ENCODE results near the gene ZC3H12D. TPM values are rescaled to one million over a fixed set of nuclear protein-coding genes. Genes with fewer than 3 reads are reported as not detected.
"Not testable (repeated sequence)": the region's sequence is repeated elsewhere in the genome, so short reads cannot be mapped to it uniquely, and the experiment has no call there.

The ZC3H12D gene
- total RNA-seq, 2 donors from 2014 or later = 2.1 to 16.0 TPM

DNA sequence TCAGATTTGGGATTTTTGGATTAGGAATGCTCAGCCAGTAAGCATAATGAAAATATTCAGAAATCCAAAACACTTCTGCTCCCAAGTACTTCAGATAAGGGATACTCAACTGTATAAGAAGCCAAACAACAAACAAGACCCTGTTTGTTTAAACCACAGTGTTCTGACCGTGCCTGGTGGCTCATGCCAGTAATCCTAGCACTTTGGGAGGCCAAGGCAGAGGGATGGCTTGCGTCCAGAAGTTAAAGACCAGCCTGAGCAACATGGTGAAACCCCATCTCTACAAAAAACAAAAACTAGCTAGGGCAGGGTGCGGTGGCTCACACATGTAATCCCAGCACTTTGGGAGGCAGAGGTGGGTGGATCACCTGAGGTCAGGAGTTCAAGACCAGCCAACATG, 24.6 kb downstream of the ZC3H12D start:
- DNase-seq (ENCODE audit: low spot score); H3K4me3 Mint-ChIP-seq; ATAC-seq; H3K27me3 Mint-ChIP-seq; H3K4me1 Mint-ChIP-seq (ENCODE audit: low read depth in 2 of 2); H3K9me3 Mint-ChIP-seq; H3K27ac Mint-ChIP-seq; H3K36me3 Mint-ChIP-seq: not testable (repeated sequence)

DNA sequence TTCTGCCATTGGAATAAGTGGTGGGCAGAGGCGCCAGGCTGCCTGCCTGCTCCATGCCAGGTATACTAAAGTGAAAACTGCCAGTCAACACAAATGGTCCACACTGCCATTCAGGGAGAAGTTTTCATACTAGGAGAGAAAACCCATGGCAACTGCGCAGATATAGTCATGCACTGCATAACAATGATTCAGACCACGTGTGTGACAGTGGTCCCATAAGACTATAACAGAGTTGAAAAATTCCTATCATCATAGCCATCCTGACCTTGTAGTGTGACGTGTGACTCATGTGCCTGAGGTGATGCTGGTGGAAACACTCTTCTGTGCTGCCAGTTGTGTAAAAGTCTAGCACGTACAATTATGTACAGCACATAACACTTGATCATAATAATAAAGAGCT, 25.1 kb downstream of the ZC3H12D start:
- Mint-ChIP-seq H3K4me1 (ENCODE audit: low read depth in 2 of 2) (no peaks in the 10 kb centered on the region), H3K4me3 (no peak overlapping the region), H3K36me3 (no peaks in the 10 kb centered on the region), H3K27me3 (peaks cover 0 to 9% of the 10 kb centered on the region in 2 donors), H3K9me3 (no peaks in the 10 kb centered on the region), H3K27ac (no peak overlapping the region)
- ATAC-seq (no peak), DNase-seq (ENCODE audit: low spot score) (no peak)

DNA sequence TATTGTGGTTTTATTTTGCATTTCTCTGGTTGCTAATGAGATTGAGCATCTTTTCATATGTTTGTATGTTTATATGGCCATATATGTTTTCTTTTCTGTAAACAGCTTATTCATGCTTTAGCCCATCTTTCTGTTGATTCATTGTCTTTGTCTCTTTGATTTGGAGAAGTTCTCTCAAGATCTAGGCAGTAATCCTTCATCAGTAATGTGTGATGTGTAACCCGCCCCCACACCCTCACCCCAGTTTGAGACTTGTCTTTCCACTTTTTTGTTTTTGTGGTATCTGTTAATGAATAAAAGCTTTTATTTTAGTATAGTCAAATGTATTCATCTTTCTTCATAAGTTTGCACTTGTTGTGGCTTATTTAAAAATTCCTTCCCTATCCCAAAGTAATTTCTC, 26.0 kb downstream of the ZC3H12D start:
- DNase-seq (ENCODE audit: low spot score) (no peak), ATAC-seq (no peak)
- Mint-ChIP-seq H3K27me3 (peaks cover 0 to 9% of the 10 kb centered on the region in 2 donors), H3K4me1 (ENCODE audit: low read depth in 2 of 2) (no peaks in the 10 kb centered on the region), H3K27ac (no peak overlapping the region), H3K4me3 (no peak overlapping the region), H3K36me3 (no peaks in the 10 kb centered on the region), H3K9me3 (no peaks in the 10 kb centered on the region)

DNA sequence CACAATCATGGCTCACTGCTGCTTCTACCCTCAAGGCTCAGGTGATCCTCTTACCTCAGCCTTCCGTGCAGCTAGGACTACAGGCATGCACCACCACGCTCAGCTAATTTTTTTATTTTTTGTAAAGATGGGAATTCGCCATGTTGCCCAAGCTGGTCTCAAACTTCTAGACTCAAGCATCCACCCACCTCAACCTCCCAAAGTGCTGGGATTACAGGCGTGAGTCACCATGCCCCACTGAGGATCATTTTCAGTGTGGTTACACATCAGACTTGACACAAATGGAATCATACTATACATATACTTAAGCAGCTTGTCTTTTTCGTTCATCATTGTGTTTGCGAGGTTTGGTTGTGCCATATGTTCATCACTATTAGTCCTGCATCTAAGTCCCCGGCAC, 26.6 kb downstream of the ZC3H12D start:
- H3K27ac Mint-ChIP-seq = no peak overlapping the region
- no peaks in the 10 kb centered on the region for H3K36me3 Mint-ChIP-seq
- no peaks in the 10 kb centered on the region for H3K9me3 Mint-ChIP-seq
- no peak overlapping the region for H3K4me3 Mint-ChIP-seq
- no peaks in the 10 kb centered on the region for H3K4me1 Mint-ChIP-seq (ENCODE audit: low read depth in 2 of 2)
- ATAC-seq (no peak), DNase-seq (ENCODE audit: low spot score) (no peak)
- H3K27me3 Mint-ChIP-seq = peaks cover 0 to 9% of the 10 kb centered on the region in 2 donors

DNA sequence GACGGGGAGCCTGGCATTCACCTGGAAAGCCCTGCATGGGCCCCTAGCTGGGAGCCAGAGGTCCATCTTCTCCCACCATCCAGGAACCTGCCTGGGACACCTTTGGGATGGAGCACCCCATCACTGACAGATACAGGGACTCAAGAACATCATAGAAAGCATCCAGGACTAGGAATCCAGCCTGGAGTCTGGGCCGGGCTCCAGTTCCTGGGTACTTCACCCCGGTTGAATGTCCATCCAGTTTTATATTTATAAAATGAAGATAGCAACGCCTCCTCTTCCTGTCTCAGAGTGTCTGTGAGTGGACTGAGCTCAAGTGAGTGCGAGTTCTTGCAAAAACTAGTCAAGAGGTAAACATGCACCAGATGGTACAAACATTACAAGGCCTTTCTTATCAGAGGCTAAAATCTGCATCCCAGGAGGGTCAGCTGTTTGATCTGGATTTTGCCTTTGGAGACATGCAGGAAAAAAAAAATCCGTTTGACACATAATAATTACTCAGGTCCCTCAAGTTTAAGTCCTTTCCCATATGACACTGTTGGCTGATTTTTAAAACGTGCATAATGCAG, 27.4 kb downstream of the ZC3H12D start:
- Mint-ChIP-seq H3K27me3 (peaks cover 0 to 9% of the 10 kb centered on the region in 2 donors), H3K36me3 (no peaks in the 10 kb centered on the region)

DNA sequence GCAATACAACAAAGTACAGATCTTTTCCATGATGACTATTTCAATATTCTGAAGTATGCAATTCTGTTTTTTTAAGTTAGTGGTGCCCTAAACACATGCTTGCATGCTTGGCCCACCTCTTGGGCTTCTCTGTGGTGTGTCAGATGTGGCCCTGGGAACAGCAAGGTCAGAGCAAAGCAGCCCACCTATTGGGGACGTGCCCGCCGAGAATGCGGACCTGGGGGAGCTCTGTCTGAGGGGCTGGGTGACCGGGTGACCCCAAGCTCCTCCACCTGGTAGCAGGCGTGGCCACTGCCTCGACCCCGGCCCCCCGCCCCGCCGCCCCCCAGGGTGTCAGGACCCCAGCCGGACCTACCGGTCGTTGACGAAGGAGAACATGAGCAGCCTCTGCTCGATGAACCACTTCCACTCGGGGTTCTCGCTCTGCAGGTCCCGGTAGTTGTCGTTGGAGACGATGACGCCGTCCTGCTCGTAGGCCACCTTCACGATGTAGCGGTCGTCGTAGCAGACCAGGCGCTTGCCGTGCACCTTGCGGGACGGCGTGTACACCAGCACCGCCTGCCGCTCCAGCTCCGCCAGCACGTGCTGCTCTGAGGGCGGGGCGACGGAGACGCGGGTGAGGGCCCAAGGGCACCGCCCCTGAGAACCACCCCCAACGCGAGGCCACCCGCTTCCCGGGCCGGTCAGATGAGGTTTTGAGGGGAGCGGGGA, 28.3 kb downstream of the ZC3H12D start:
- Mint-ChIP-seq H3K27ac (no peak overlapping the region), H3K36me3 (no peaks in the 10 kb centered on the region), H3K4me1 (ENCODE audit: low read depth in 2 of 2) (no peaks in the 10 kb centered on the region), H3K9me3 (no peaks in the 10 kb centered on the region), H3K4me3 (no peak overlapping the region), H3K27me3 (peaks cover 0 to 9% of the 10 kb centered on the region in 2 donors)
- DNase-seq (ENCODE audit: low spot score) = no peak
- ATAC-seq = no peak

More for the DNA sequence above, 27.4 kb downstream of the ZC3H12D start:
- H3K4me3 Mint-ChIP-seq = no peak overlapping the region
- H3K9me3 Mint-ChIP-seq = no peaks in the 10 kb centered on the region
- ATAC-seq (no peak), DNase-seq (ENCODE audit: low spot score) (no peak)
- H3K27ac Mint-ChIP-seq = no peak overlapping the region
- no peaks in the 10 kb centered on the region for H3K4me1 Mint-ChIP-seq (ENCODE audit: low read depth in 2 of 2)

DNA sequence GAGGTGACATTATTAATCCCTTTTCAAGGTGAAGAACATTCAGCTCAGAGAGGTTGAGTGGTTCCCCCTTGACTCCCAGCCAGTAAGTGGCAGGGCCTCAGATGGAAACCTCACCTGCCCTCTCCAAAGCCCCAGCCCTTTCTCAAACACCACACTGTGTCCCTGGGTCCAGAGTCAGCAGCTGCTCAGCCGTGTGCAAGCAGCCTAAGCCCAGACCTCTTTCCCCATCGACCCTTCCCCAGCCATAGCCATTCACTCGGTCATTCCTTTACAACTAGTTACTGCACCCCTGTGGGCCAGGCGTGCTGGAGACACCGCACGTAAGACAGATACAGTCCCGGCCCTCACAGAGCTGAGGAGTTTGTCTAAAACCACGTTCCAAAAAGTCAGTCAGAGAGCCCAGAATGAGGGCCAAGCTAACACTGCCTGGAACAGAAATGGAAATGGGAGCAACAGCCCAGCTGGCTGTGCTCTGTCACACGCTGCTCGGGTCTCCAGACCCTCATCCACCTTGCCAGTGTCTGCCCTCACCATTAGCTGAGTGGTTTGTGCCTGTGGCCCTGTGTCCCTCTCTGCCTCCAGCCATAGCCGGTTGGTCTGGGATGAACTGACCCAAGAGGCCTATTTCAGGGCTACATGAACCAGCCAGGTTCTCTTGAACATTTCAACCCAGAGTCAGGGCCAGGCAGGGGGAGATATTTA, 29.6 kb downstream of the ZC3H12D start:
- no peaks in the 10 kb centered on the region for H3K36me3 Mint-ChIP-seq
- no peaks in the 10 kb centered on the region for H3K9me3 Mint-ChIP-seq
- no peak overlapping the region for H3K27ac Mint-ChIP-seq
- no peak overlapping the region for H3K4me3 Mint-ChIP-seq
- no peaks in the 10 kb centered on the region for H3K4me1 Mint-ChIP-seq (ENCODE audit: low read depth in 2 of 2)
- ATAC-seq (no peak), DNase-seq (ENCODE audit: low spot score) (no peak)
- H3K27me3 Mint-ChIP-seq = peaks cover 0 to 6% of the 10 kb centered on the region in 2 donors

DNA sequence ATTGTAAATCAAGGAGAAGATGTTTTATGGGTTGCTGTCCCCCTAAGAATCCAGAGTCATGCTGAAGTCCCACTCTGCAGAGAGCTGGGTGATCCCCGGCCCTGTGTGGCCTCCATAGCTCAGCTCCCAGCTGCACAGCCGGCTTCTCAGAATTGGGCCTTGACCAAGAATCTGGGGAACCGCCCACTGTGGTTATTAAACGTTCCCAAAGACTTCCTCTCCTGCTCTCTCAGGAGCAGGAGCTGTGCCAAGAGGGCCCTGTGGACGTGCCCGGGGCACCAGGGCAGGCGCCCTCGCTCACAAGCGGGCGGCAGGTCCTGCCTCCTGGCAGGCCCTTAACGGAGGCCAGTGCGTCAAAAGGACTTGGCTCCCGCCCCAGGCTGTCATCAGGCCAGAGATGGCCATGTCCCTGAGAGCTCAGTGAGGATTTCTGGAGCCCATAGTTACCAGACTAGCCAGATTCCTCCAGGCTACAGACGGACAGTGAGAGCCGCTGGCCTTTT, 30.4 kb downstream of the ZC3H12D start:
- ATAC-seq (no peak), DNase-seq (ENCODE audit: low spot score) (no peak)
- peaks cover 0 to 6% of the 10 kb centered on the region in 2 donors for H3K27me3 Mint-ChIP-seq
- no peaks in the 10 kb centered on the region for H3K36me3 Mint-ChIP-seq
- no peaks in the 10 kb centered on the region for H3K9me3 Mint-ChIP-seq
- H3K27ac Mint-ChIP-seq = no peak overlapping the region
- H3K4me3 Mint-ChIP-seq = no peak overlapping the region
- no peaks in the 10 kb centered on the region for H3K4me1 Mint-ChIP-seq (ENCODE audit: low read depth in 2 of 2)

DNA sequence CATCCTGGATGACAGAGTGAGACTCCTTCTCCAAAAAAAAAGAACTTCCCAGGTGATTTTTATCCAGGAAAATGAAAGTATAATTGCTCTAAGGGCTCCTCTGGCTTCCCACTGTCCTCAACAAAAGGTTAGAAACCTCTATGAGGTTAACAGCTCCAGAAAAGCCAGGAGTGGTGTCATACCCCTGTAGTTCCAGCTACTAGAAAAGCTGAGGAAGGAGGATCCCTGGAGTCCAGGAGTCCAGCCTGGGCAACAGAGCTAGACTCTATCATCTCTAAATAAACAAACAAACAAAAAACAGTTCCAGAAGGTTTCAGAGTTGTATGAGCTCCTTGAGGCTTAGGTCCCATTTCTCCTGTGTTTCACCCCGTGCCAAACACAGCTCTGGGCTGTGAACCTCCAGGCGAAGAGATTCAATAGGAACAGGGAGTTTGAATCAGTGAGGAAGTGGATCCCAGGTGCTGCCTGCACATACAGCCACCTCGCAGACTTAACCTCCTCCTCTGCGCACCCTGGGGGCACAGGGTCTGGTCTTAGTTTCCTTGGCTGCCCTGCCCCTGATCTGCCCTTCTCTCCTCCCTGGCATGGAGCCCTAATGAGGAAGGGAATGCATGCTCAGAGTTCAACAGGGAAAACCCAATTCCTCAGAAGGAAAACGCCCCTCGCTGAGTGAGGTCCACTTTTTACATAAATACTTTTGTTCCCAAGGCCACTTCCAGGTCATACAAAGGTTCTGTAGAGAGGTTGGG, 31.0 kb downstream of the ZC3H12D start:
- H3K9me3 Mint-ChIP-seq = no peaks in the 10 kb centered on the region
- H3K27me3 Mint-ChIP-seq = peaks cover 0 to 2% of the 10 kb centered on the region in 2 donors
- ATAC-seq (no peak), DNase-seq (ENCODE audit: low spot score) (no peak)
- H3K4me3 Mint-ChIP-seq = no peak overlapping the region
- no peaks in the 10 kb centered on the region for H3K4me1 Mint-ChIP-seq (ENCODE audit: low read depth in 2 of 2)
- no peak overlapping the region for H3K27ac Mint-ChIP-seq
- H3K36me3 Mint-ChIP-seq = no peaks in the 10 kb centered on the region

DNA sequence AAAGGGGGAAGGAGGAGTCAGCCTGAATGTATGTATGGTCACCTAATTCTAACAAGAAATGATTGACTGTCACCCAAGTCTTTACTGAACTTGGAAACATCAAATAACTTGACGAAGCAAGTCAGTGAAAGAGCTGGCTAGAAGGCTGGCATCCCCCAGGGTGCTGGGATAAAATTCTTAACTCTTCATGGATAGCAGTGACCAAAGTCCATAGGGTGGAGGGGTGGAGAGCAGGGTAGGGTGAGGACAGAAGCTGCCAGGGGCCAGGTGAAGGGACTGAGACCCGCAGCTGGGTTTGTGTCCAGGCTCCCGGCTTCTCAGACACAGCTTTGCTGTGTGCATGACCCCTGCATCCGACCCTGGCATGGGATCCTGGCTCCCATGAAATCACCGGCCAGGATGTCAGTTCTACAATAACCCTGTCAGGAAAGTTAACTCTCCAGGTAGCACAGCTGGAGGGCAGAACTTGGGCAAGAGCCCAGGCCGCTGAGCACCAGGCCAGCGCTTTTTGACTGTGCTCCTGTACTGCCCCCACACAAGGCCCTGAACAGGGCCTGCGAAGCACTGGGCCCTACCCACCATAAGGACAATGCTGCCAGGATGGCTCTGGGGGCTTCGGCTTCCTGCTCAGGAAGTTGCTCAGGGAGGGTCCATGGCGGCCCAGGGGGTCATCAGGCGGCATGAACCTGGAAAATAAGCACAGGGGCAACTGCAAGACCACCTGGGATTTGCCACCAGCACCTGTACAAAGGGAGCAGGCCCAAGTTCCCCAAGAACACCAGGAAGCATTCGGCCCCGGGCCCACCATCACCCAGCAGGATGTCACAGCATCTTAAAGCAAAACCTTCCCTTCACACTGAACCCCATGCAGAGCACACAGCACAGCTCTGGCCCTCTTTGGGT, 32.5 kb downstream of the ZC3H12D start:
- Mint-ChIP-seq H3K36me3 (no peaks in the 10 kb centered on the region), H3K4me3 (no peak overlapping the region), H3K27me3 (no peaks in the 10 kb centered on the region), H3K27ac (no peak overlapping the region), H3K9me3 (no peaks in the 10 kb centered on the region), H3K4me1 (ENCODE audit: low read depth in 2 of 2) (no peaks in the 10 kb centered on the region)
- ATAC-seq (no peak), DNase-seq (ENCODE audit: low spot score) (no peak)

DNA sequence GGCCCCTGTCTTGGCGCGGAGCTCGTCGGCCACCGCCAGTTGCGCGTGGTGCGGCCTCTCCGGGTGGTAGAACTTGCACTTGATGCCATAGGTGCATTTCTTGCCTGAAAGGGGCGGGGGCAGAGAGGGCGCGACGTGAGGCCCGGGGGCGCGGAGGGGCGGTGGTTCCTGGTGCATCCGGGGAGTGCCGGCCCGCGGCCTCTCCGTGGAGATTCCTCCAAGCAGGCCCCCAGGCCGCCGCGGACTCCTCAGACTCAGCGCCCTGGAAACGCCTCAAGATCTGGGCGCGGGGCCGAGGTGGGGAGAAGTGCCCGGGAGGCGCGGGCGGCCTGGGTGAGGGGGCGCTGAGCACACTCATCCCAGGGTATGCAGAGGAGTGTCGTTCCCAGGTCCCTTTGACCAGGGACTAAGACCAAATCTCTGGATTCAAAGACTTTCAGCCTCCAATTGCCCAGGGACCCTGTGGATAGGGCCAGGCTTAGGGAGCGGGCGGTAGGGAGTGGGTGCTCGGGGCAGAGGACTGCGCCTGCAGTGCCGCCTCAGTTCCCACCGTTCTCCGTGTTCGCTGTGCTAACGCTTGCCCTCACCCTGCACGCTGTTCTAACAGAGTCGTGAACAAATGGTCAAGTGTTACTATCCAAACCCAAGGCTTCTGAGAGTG, 33.3 kb downstream of the ZC3H12D start:
- Mint-ChIP-seq H3K27ac (no peak overlapping the region), H3K9me3 (no peaks in the 10 kb centered on the region), H3K36me3 (no peaks in the 10 kb centered on the region), H3K27me3 (peaks cover 0 to 2% of the 10 kb centered on the region in 2 donors), H3K4me3 (no peak overlapping the region), H3K4me1 (ENCODE audit: low read depth in 2 of 2) (no peaks in the 10 kb centered on the region)
- DNase-seq (ENCODE audit: low spot score) (no peak), ATAC-seq (peak; percentile 4 to 27)

DNA sequence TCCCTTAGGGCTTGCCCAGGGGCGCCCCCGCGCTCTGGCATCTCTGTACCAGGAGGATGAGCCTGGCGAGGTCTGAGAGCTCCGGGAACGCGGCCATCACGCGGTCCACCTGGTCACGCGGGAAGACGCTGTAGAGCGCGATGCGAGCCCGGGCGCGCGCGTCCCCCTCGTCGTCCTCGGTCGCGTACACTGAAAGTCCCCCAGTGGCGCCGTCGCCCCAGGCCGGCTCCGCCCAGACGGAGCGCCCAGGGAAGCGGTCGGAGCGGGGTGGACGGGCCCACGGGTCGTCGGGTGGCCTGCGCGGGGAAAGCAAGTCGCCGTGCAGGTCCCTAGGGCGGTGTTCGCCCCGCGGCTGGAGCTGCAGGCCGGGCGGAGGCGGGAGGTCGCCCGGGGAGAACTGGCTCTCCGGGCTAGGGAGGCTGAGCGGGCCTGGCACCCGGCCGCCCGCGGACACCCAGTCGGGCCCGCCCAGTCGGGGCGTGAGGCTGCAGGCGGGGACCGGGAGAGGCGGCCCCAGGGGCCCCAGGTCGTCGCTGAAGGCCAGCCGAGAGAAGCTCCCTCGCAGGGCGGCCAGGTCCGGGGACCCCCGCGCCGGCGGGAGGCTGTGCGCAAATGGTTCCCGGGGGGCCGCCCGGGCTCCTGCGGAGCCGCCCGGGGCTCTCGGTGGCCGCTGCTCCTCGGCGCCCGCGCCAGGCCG, 34.0 kb downstream of the ZC3H12D start:
- peak; percentile 48 to 50 for ATAC-seq
- Mint-ChIP-seq H3K4me1 (ENCODE audit: low read depth in 2 of 2) (peaks cover 0 to 2% of the 10 kb centered on the region in 2 donors), H3K36me3 (no peaks in the 10 kb centered on the region), H3K27me3 (peaks cover 0 to 4% of the 10 kb centered on the region in 2 donors), H3K27ac (no peak overlapping the region), H3K4me3 (peak overlapping the region; percentile 27), H3K9me3 (no peaks in the 10 kb centered on the region)
- DNase-seq (ENCODE audit: low spot score) = no peak

Data from natural killer cell treated with Interleukin-12 subunit alpha and Interleukin-12 subunit beta and Interleukin-15 and Interleukin-18, amount 100 ng/mL, for 72 hours (primary cell).